K562 treated with DMSO at 1 percent for 24 hours (cell line): ENCODE results near the gene ALKBH4. TPM values are rescaled to one million over a fixed set of nuclear protein-coding genes. Genes with fewer than 3 reads are reported as not detected.

ENCODE experiments used
- total RNA-seq: library from RNA; unstranded; fragments of 300-600 nt; gene quantifications from 2 replicates; pipeline ENCODE4 v1.2.3, GENCODE V29; 2022; ENCODE audit warnings: low read depth; ENCODE audit not compliant: insufficient read depth

The ALKBH4 gene
- total RNA-seq: 18.8 and 19.9 TPM in 2 replicates

DNA sequence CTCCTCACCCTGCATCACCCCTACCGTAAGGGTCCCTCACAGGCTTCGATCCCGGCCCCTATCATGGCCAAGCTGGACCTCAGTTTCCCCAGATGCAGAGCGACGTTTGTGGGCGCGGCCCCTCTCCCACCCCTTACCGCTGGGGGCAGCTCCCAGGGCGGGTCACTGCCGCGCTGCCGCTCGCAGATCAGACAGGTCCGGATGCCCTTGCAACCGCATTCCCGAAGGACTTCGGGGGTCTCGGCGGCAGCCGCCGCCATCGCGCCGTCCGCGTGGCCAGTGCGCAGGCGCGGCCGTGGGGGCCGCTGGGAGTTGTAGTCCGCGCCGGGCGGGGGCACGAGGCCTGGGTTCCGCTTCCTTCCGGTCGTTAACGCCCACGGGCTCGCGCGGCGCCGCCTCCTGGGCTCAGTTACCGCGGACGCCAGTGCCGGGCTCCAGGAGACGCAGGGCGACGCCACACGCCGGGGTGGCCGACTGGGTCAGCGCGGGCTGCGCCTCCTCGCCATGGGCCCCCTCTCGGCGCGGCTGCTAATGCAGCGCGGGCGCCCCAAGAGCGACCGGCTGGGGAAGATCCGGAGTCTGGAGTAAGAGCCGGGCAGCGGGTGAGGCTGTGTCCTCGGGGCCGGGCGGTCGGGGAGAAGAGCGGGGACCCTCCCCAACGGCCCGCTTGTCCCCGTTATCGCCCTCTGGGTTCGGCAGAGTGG, at the start of gene ALKBH4, which contains the start of gene LRWD1:
TSS of gene ALKBH4 (minus strand) at position 287 of the 704 bp plus-strand sequence. CDS start at position 260, 27 bp downstream.
TSS of gene LRWD1 (plus strand) at position 408 of the 704 bp plus-strand sequence. CDS start at position 505, 97 bp downstream.

DNA sequence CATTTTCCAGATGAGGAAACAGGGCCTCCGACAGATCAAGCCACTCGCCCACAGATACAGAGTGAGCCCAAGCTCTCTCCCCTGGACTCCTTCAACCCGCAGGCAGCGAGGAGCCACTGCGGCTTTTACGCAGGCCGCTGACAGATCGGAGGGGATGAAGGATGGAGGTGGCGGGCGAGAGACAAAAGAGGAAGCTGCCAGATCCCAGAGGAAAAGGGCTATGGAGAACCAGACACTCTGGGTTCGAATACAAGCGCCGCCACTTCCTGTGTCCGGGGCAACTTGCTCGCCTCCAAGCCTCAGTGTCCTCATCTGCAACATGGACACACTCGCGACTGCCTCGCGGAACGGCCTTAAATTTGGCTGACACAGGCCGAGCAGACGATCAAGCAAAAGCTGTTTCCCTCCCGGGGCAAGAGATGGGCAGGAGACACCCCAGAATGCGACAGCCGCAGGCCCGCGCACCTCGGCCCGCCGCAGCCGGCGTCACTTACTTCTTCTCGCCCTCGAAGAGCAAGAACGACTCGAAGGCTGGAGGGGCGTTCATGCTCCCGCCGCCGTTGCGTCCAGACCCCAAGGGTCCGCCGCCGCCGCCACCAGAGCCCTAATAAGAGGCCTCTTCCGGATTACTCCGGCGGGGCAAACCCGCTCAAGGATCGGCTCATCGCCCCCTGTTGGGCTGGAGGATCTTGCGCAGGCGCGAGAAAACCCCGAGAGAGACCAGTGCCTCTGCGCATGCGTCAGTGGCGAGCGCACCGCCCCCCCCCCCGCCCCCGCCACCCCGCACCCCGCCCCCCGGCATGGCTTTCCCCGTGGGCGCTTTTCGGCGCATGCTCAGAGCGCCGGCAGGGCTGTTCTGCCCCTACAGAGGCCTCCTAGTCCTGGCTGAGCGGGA, 13.9 kb upstream of the ALKBH4 start, which contains the start of gene POLR2J:
TSS of gene POLR2J (minus strand) at position 609 of the 895 bp plus-strand sequence. CDS start at position 547, 62 bp downstream.

DNA sequence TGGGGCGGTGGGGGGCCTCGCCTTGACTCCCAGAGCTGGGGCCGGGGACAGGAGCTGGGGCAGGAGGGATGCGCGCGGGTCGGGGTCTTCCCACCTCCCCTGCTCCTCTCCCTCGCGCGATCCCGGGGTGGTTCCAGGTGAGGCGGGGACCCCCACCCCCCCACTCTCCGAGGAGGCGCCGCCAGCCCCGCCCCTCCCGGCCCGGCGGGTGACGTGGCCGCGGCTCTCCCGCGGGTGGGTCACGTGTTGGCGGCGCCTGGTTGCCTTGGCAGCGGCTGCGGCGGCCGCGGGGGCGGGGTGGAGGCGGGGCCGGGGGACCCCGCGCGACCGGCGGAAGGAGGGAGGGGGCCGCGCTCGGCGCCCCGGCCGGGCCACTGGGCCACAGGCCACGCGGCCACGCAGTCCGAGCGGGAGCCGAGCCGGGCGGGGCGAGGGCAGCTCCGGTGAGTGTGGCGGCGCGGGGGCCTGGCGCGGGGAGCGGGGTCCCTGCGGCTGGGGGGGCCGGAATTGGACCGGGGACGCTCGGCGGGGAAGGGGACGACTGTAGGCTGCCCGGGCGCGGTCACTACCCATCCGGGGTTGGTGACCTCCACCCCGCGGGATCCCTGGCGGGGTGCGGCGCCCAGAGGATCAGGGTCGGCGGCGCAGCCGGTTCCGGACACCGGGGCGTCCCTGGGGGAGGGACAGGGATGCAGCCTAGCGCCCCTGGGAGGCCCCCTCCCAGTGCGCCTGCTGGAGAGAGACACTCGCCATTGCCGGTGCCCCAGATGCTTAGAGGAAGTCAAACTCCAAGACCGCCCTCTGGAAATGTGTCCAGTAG, 31.2 kb downstream of the ALKBH4 start, which contains the start of gene ORAI2:
TSS of gene ORAI2 (plus strand) at position 357 of the 820 bp plus-strand sequence. CDS start 5,382 bp downstream, outside the sequence.

Other genes starting within 250 kb of the ALKBH4 start
- gene SH2B2, start 178.0 kb downstream of the ALKBH4 start, total RNA-seq: 0.60 and 1.2 TPM in 2 replicates
- 1.0 and 1.3 TPM in 2 replicates for gene SPDYE6, start 108.4 kb downstream of the ALKBH4 start, total RNA-seq
- 28.3 and 33.4 TPM in 2 replicates for gene PRKRIP1, start 68.5 kb downstream of the ALKBH4 start, total RNA-seq
- 59.9 and 60.8 TPM in 2 replicates for gene ORAI2, start 31.3 kb downstream of the ALKBH4 start, total RNA-seq
- gene LRWD1, start 121 bp upstream of the ALKBH4 start, total RNA-seq: 83.4 and 86.4 TPM in 2 replicates
- gene POLR2J, start 14.1 kb upstream of the ALKBH4 start, total RNA-seq: 160 and 166 TPM in 2 replicates
- 12.1 and 15.5 TPM in 2 replicates for gene RASA4B, start 52.9 kb upstream of the ALKBH4 start, total RNA-seq
- 6.6 and 11.3 TPM in 2 replicates for gene UPK3BL2, start 78.8 kb upstream of the ALKBH4 start, total RNA-seq
- not detected in 2 replicates for gene SPDYE2, start 86.4 kb upstream of the ALKBH4 start, total RNA-seq
- 26.5 and 28.3 TPM in 2 replicates for gene POLR2J3, start 107.7 kb upstream of the ALKBH4 start, total RNA-seq
- 15.6 and 18.7 TPM in 2 replicates for gene RASA4, start 151.9 kb upstream of the ALKBH4 start, total RNA-seq
- 36.0 and 43.2 TPM in 2 replicates for gene UPK3BL1, start 177.9 kb upstream of the ALKBH4 start, total RNA-seq
- gene SPDYE2B, start 185.5 kb upstream of the ALKBH4 start, total RNA-seq: not detected in 2 replicates
- 0.61 and 2.6 TPM in 2 replicates for gene POLR2J2, start 206.8 kb upstream of the ALKBH4 start, total RNA-seq